Neural progenitor cell (in vitro differentiated cells): ENCODE results near the gene NOD1.

Experiments used
- EZH2 ChIP-seq: fragments of 200-600 bp; sonication (generic); IDR thresholded peaks from 2 replicates; pipeline ENCODE4 v1.6.1; 2017; ENCODE audit warnings: antibody characterized with exemption, mild to moderate bottlenecking, moderate library complexity
- TF ChIP-seq, protein P1 (sequence below): fragments of 200-600 bp; sonication (generic); IDR thresholded peaks from 2 replicates; pipeline ENCODE4 v1.5.1; 2017; ENCODE audit warnings: antibody characterized with exemption, mild to moderate bottlenecking

- TF ChIP-seq EZH2, result no peak
- TF ChIP-seq, protein P1, sequence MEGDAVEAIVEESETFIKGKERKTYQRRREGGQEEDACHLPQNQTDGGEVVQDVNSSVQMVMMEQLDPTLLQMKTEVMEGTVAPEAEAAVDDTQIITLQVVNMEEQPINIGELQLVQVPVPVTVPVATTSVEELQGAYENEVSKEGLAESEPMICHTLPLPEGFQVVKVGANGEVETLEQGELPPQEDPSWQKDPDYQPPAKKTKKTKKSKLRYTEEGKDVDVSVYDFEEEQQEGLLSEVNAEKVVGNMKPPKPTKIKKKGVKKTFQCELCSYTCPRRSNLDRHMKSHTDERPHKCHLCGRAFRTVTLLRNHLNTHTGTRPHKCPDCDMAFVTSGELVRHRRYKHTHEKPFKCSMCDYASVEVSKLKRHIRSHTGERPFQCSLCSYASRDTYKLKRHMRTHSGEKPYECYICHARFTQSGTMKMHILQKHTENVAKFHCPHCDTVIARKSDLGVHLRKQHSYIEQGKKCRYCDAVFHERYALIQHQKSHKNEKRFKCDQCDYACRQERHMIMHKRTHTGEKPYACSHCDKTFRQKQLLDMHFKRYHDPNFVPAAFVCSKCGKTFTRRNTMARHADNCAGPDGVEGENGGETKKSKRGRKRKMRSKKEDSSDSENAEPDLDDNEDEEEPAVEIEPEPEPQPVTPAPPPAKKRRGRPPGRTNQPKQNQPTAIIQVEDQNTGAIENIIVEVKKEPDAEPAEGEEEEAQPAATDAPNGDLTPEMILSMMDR, result no peak
Measured at GRCh38 chr7:30411897-30412296, 66.7 kb downstream of the NOD1 start.
